Brain microvascular endothelial cell (primary cell): ENCODE results near the gene SNAI3.

Source experiments
- DNase-seq: peaks from one replicate; pipeline ENCODE4 v3.0.0-alpha.2; 2020
- H3K27ac ChIP-seq: fragments of 250-450 bp; sonication (Bioruptor Pico); 2 replicates; pipeline ENCODE4 v1.5.1; 2020; ENCODE audit warnings: mild to moderate bottlenecking, moderate library complexity
- H3K27me3 ChIP-seq: fragments of 250-450 bp; sonication (Bioruptor Pico); replicated peaks from 2 replicates; pipeline ENCODE4 v1.5.1; 2020; ENCODE audit warnings: mild to moderate bottlenecking
- H3K36me3 ChIP-seq: fragments of 250-450 bp; sonication (Bioruptor Pico); replicated peaks from 2 replicates; pipeline ENCODE4 v1.5.1; 2020; ENCODE audit warnings: mild to moderate bottlenecking
- H3K4me3 ChIP-seq: 2 replicates; pipeline ENCODE4 v1.5.1; 2011; ENCODE audit warnings: low read depth, mild to moderate bottlenecking, control low read depth, low read length, moderate library complexity
- CTCF ChIP-seq: IDR thresholded peaks from 2 replicates; pipeline ENCODE4 v1.5.1; 2011; ENCODE audit warnings: low read depth, mild to moderate bottlenecking, moderate library complexity, low read length, control low read depth, inconsistent platforms; ENCODE audit errors: missing control alignments
- in situ Hi-C: cut with HindIII; loops from 2 replicates; pipeline ENCODE4 v1.10.0; 2017; ENCODE audit warnings: low sequenced_read_pairs, low pct_ligation_motif_present

SNAI3 gene

GRCh38 chr16:88643644-88643932, 42.7 kb downstream of the SNAI3 start:
- Histone ChIP-seq H3K27ac (no peak overlapping the region), H3K36me3 (peaks cover 9% of the 10 kb centered on the region), H3K27me3 (peaks cover 22% of the 10 kb centered on the region), H3K4me3 (no peak overlapping the region)
- in situ Hi-C loops: no loop called here
- TF ChIP-seq CTCF: no peak
- DNase-seq: no peak

GRCh38 chr16:88642881-88643643, 43.2 kb downstream of the SNAI3 start:
- Histone ChIP-seq H3K36me3 (peaks cover 9% of the 10 kb centered on the region), H3K27ac (no peak overlapping the region), H3K4me3 (no peak overlapping the region), H3K27me3 (peaks cover 25% of the 10 kb centered on the region)
- TF ChIP-seq CTCF: no peak
- DNase-seq: no peak
- in situ Hi-C loops: no loop called here

GRCh38 chr16:88640498-88641247, 45.6 kb downstream of the SNAI3 start:
- H3K36me3 ChIP-seq: peaks cover 7% of the 10 kb centered on the region
- H3K27me3 ChIP-seq: peaks cover 25% of the 10 kb centered on the region
- DNase-seq: no peak
- in situ Hi-C loops: no loop called here
- H3K27ac ChIP-seq: no peak overlapping the region
- H3K4me3 ChIP-seq: no peak overlapping the region
- TF ChIP-seq CTCF: no peak

DNA sequence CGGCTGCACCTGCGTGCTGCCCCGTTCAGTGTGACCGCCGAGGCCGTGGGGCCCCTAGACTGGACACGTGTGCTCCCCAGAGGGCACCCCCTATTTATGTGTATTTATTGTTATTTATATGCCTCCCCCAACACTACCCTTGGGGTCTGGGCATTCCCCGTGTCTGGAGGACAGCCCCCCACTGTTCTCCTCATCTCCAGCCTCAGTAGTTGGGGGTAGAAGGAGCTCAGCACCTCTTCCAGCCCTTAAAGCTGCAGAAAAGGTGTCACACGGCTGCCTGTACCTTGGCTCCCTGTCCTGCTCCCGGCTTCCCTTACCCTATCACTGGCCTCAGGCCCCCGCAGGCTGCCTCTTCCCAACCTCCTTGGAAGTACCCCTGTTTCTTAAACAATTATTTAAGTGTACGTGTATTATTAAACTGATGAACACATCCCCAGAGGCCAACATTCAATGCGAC, 46.2 kb downstream of the SNAI3 start:
- DNase-seq: no peak
- in situ Hi-C loops: no loop called here
- H3K36me3 ChIP-seq: peaks cover 7% of the 10 kb centered on the region
- TF ChIP-seq CTCF: no peak
- no peak overlapping the region for H3K27ac ChIP-seq
- no peak overlapping the region for H3K4me3 ChIP-seq
- H3K27me3 ChIP-seq: peaks cover 25% of the 10 kb centered on the region

DNA sequence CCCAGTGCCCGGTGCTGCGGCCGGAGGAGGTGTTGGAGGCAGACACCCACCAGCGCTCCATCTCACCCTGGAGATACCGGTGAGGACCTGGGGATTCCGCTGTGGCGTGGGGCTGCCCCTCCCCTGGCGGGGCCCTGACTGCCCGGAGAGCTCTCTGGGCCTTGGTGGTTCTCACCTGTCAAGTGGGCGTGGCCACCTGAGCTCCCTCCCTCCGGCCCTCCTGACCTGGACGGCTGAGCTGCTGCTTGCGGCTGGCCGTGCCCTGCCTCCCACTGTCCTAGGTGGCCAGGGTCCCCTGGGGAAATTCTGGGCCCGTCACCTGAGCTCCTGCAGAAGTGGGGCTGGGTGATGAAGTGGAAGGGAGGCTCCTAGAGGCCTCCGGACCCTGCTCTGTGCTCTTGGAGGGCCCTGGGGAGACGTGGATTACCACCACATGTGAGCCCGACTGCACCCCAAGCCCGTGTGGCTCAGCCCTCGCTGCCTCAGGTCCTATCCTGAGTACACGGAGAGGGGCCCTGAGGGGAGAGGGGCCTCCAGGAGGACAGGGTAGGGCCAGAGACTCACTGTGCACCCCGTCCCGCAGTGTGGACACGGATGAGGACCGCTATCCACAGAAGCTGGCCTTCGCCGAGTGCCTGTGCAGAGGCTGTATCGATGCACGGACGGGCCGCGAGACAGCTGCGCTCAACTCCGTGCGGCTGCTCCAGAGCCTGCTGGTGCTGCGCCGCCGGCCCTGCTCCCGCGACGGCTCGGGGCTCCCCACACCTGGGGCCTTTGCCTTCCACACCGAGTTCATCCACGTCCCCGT, 46.9 kb downstream of the SNAI3 start:
- Histone ChIP-seq H3K27ac (no peak overlapping the region), H3K36me3 (peaks cover 7% of the 10 kb centered on the region), H3K27me3 (peaks cover 25% of the 10 kb centered on the region), H3K4me3 (no peak overlapping the region)
- no peak for DNase-seq
- in situ Hi-C loops: no loop called here
- TF ChIP-seq CTCF: no peak
